ENCODE results near the gene BLTP3A.

The BLTP3A gene

DNA sequence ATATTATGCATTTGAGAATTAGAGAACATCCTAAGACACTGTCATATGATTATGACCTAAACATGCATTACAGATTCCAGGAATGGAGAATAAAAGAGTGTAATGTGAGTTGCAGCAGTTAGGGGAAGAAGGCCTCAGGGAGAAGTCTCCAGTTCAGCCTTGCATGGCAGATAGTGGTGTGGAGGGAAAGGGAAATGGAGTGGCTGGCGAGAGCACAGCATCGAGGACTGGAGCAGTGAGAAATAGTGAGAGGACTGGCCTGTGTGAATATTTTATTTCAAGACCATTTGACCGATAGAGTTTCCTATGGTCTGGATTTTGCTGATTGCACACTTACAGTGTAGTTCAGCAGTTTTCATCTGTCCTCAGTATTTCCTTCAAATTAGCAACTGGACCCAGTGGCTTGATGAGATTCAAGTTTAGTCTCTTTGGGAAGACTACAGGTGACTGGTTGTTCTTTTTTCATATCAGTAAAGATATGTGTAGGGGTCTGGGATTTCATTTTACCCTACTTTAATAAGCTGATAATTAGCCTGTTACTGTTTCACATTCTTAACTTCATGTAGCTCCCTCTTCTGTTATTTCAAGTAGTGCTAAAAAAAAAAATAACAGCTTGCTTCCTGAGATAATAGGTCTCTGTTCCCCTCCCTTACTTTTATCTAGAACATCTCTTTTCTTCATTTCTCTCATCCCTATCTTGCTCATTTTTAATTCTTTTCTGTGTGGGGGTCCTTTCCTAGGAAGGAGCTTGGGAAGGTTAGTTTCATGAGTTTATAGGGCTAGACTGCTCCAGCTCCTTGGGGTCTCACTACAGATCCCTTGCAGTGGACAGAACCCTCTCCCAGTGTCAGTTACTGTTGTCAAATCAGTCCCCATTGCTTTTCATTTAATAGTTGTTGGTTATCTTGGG, 27.9 kb downstream of the BLTP3A start:
- no peaks in the 10 kb centered on the region for H3K9me3 Mint-ChIP-seq
- no peak for DNase-seq

DNA sequence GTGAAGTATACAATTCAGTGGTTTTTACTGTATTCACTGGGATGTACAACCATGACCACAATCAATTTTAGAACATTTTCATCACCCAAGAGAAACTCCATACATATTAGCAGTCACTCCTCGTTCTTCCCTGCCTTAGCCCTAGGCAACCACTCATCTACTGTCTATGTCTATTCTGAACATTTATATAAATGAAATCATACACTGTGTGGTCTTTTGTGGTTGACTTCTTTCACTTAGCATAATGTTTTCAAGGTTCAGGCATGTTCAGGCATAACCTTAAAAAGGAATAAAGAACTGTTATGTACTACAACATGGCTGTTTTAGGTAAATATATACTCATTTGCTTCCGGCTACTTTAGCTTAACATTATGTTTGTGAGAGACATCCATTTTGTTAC, 37.3 kb downstream of the BLTP3A start:
- no peak for DNase-seq
- TF ChIP-seq CTCF (IDR thresholded peaks at IDR 0.05): no peak
- no peak overlapping the region for H3K4me3 Mint-ChIP-seq
- H3K4me1 Mint-ChIP-seq: no peaks in the 10 kb centered on the region
- H3K27ac Mint-ChIP-seq: peak overlapping the region; percentile 17
- H3K9me3 Mint-ChIP-seq: no peaks in the 10 kb centered on the region
- H3K27me3 Mint-ChIP-seq (ENCODE audit: low read depth, poor library complexity): no peaks in the 10 kb centered on the region
- peaks cover 45% of the 10 kb centered on the region for H3K36me3 Mint-ChIP-seq (ENCODE audit: low read depth)

More for the DNA sequence above, 27.9 kb downstream of the BLTP3A start:
- peak overlapping the region; percentile 48 for H3K27ac Mint-ChIP-seq
- no peak for TF ChIP-seq CTCF (IDR thresholded peaks at IDR 0.05)
- H3K4me1 Mint-ChIP-seq: peaks cover 23% of the 10 kb centered on the region
- no peak overlapping the region for H3K4me3 Mint-ChIP-seq
- H3K27me3 Mint-ChIP-seq (ENCODE audit: low read depth, poor library complexity): no peaks in the 10 kb centered on the region
- H3K36me3 Mint-ChIP-seq (ENCODE audit: low read depth): peaks cover 27% of the 10 kb centered on the region

DNA sequence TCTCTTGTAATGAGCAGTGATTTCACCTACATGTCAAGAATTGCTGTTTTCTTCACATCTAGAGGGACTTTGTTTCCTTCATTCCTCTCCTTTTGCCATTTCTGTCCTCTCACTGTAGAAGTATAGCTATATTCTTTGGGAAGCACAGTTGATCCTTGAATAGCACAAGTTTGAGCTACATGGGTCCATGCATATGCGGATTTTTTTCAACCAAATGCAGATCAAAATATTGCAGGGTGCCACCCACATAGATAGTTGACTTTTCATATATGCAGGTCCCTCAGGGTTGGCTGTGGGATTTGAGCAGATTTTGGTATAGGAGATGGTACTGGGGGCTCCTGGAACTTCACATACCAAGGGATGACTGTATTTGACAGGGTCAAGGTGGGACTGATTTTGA, 41.1 kb downstream of the BLTP3A start:
- no peak for TF ChIP-seq CTCF (IDR thresholded peaks at IDR 0.05)
- Mint-ChIP-seq H3K4me1 (no peaks in the 10 kb centered on the region), H3K4me3 (no peak overlapping the region), H3K36me3 (ENCODE audit: low read depth) (peaks cover 50% of the 10 kb centered on the region), H3K27me3 (ENCODE audit: low read depth, poor library complexity) (peaks cover 4% of the 10 kb centered on the region), H3K27ac (no peak overlapping the region), H3K9me3 (no peaks in the 10 kb centered on the region)
- DNase-seq: no peak

DNA sequence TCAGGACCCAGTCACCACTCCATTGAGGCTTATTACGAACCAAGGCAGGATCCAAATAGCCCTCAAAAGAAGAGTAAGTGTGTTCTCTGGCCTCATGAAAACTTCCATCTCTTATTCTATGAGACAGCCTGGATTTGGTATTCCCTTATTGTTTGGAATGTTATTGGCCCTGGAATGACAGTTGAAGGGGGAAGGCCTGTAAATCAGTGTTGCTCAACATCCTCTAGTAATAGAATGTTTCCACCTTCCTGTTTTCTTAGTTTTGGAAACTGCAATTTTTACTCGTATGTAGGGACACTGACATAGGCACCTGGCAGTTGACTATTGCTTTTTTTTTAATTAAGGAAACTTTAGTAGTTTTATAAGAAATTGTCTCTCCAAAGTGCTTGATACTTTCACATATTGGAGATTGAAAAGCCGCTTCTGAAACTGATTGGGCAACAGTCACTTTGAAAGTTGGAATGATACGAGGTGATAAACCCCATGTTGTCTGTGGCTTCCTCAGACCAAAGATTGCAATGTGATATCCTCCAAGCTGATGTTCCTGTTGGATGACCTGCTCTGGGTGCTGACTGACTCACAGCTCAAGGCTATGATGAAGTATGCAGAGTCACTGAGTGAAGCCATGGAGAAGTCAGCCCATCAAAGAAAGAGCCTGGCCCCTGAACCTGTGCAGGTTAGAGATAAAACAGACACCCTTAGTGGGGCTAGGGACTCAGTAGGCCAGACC, 43.1 kb downstream of the BLTP3A start:
- Mint-ChIP-seq H3K36me3 (ENCODE audit: low read depth) (peaks cover 57% of the 10 kb centered on the region), H3K4me3 (no peak overlapping the region), H3K4me1 (no peaks in the 10 kb centered on the region), H3K27me3 (ENCODE audit: low read depth, poor library complexity) (peaks cover 6% of the 10 kb centered on the region), H3K27ac (no peak overlapping the region), H3K9me3 (no peaks in the 10 kb centered on the region)
- no peak for TF ChIP-seq CTCF (IDR thresholded peaks at IDR 0.05)
- DNase-seq: no peak

- no peak for DNase-seq
- peaks cover 53% of the 10 kb centered on the region for H3K36me3 Mint-ChIP-seq (ENCODE audit: low read depth)
- no peak overlapping the region for H3K27ac Mint-ChIP-seq
Observed at GRCh38 chr6:34836008-34836407, 44.1 kb downstream of the BLTP3A start.

More at GRCh38 chr6:34836008-34836407, 44.1 kb downstream of the BLTP3A start:
- Mint-ChIP-seq H3K4me1 (no peaks in the 10 kb centered on the region), H3K27me3 (ENCODE audit: low read depth, poor library complexity) (peaks cover 6% of the 10 kb centered on the region), H3K9me3 (no peaks in the 10 kb centered on the region), H3K4me3 (no peak overlapping the region)
- TF ChIP-seq CTCF (IDR thresholded peaks at IDR 0.05): no peak

Data from nephron progenitor cell (in vitro differentiated cells).